Stimulated activated CD8-positive, alpha-beta memory T cell treated with anti-CD3 and anti-CD28 coated beads, Interleukin-7, amount 100 ng/mL, for 1 hour (primary cell): ENCODE measurements around the gene EGLN3.

Source experiments
- DNase-seq, 2 donors: peaks; one replicate each; pipeline ENCODE4 v3.0.0-alpha.2; 2020; ENCODE audit warnings: low read depth in 2 of 2

Gene EGLN3

DNA sequence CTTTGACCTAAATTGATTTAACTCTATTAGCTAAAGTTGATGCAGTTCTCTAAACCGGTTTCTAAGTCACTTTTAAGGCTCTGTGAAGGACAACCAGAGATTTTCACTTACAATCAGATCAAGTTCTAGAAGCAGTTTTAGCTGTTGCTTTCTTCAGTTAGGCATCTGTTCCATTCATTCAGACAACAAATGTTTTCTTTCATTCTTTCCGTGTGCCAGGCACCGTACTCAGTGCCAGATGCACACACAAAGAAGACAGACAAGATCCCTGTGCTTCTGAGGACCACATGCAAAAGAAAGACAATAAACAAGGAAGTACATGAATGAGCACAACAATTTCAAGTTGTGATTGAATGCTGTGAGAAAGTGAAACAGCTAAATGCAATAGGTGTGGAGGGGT, 11.1 kb upstream of the EGLN3 start:
- no peak for DNase-seq

DNA sequence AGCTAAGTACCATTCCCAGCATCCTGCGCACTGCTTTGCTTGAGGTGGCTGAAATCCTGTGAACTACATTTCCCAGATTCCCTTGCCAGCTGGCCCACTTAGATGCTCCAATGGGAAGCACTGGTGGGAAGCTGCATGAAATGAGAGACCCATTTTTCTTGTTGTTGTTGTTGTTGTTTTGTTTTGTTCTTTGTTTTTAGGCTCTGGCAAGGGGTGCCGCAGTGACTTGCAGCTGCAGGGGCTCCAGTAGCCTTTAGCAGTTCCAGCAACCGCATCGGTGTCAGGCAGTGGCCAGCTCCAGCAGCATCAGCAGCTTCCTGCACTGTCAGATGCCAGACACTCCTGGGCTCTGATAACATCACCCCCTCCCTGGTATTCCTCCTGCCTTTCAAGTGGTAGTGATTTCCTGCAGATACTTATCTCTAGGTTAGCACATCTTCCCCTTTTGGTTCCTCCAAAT, 8.8 kb upstream of the EGLN3 start:
- no peak for DNase-seq

DNA sequence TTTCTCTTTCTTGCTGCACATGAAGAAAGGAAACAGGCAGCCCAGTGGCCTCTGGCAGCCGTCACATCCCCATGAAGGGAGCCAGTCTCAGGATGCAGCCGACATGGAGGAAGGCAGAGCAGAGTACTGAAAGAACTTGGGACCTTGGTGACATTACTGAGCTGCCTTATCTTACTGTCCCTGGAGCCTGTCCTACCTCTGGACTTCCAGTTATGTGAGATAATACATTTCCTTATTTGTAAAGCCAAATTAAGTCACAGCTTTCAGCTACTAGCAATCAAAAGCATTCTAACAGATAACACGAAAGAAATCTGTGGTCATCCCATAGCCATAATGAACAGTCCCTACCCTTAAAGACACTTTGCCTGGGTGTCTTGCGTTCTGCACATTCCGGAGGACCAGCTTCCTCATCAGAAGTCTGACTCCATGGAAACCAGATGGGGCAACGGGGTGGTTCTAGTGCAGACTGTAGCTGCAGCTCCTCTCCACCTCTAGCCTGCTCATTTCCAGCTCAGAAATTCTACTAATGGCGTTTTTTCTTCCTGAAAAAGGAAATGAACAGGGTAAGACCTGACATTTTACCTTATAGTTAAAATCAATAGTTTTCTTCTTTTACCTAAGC, 7.8 kb upstream of the EGLN3 start:
- DNase-seq = no peak

DNA sequence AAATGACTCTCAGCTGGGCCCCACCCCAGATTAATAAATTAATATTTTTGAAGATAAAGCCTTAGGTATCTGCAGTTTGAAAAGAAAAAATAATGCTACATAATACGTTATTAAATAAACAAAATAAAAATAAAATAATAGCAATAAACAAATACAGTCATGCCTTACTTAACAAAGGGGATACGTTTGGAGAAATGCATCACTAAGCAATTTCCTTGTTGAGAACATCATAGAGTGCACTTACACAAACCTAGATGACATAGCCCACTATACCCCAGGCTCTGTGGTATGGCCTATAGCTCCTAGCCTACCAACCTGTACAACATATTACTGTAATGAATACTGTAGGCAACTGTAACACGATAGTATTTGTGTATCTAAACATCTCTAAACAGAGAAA, 7.1 kb upstream of the EGLN3 start:
- no peak for DNase-seq

DNA sequence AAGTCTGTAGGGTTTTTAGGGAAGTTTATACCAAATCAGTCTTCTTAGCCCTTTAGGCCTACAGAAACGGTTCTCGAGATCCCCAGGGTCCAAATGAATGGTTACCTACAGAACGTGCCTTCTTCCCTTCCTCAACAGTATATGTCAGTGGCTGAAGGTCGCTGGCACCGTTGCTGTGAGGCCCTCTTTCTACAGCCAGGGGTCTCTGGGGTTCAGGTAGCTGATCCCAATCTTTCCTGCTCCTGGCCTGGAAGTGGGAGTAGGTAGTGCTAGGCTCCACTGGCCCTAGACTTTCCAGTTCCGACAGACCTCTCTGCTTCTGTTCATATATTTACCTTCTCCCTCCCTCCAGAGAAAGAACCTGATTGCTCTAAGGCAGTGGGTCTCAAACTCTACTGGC, 6.4 kb upstream of the EGLN3 start:
- DNase-seq = no peak

DNA sequence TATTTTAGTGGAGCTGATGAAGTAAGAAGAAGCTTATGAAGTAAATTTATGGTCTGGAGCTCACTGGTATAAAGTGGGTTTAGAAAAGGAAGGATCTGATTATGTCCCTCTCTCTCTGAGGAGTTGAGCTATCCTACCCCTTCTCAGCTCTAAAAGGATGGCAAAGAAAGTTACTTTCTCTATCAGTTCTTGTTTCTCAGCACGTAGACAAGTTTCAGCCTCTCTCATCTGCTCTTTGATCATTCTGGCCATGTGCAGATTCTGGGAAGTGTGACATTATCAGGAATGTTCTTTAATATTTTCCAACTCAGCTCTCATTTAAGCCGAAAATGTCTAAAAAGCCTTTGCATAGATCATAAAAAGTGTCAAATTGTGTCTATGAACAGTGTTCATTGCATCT, 5.8 kb upstream of the EGLN3 start:
- no peak for DNase-seq

DNA sequence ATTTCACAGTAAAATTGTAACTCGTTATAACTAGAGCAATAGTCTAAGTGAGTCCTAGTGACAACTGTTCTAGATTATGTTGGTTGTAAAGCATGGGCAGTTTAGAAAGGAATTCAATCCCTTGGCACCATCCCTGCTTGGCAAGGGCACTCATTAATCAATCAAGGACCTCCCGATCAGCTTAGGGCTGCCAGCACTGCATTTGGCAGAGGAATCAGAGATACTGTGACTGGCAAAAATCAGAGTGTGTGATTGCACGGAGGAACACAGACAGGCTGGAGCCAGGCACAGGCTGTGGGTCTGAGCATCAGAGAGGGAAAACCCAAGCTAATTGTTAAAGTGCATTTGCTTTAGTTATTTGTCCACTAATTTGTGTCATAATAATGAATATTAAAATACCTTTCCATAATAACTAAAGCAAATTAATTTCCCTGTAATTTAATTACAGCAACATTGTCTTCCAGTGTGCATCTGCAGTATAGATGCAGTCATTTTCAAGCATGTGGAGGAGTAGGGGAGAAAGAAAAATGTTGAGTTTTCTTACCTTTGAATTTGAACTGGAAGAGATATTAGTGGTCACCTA, 3.2 kb upstream of the EGLN3 start:
- DNase-seq = no peak

DNA sequence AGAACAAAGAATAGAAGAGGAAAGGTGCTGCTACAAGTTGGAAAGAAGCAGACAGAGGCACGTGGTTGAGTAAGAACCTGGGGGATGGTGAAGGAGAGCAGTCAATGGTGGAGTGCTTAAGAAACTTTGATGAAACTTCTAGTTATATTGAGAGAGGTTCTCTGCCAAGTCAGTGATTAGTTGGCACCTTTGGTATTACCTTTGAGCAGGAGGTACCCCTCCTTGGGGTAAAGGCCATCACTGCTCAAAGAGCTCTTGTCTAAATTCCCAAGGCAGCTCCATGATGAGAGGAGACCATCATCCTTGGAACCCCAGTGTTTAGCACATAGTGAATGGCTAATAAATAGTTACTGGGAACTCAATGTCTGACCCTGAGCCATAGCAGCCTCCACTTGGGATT, 1.7 kb upstream of the EGLN3 start:
- no peak for DNase-seq

DNA sequence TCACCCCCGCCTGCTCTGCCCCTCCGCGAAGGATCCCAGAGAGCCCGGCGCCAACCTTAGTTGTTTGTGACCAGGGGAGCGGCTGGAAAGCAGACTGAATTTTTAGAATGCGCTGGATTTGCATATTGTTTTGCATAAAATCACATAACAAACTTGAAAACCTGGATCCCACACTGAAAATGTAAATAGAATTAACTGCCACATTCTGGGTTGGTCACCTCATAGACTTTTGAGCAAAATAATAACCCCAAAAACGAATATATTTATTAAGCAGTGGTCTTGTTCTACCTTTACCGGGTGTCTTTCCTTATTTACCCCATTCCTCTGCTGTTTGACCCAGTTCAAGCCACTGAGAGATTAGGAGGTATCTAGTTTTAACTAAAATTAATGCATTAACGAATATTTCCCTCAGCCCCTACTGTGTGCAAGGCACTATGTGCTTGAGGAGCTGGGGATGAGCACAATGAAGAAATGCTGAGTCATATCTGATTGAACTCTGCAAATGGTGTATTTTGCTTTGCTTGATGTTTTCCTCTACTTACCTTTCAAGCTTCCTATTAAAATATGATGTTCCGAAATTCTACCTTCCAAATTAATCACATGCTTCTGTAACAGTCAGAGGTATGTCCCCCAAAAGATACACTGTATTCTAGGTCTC, 438 bp upstream of the EGLN3 start:
- no peak for DNase-seq

DNA sequence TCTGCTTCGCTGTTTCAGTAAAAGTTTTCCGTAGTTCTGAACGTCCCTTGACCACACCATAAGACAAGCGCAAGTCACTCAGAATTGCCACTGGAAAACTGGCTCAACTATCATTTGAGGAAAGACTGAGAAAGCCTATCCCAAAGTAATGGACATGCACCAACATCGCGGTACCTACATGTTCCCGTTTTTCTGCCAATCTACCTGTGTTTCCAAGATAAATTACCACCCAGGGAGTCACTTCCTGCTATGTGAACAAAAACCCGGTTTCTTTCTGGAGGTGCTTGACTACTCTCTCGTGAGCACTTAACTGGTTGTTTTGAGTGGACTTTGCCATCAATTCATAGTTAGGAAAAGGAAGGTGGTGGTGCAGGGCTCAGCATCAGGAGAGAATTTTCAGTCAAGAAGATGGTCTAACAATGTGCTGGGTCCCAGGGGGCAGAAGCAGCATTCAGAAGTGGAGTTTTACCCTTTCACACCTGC, 1.4 kb downstream of the EGLN3 start:
- DNase-seq = no peak

DNA sequence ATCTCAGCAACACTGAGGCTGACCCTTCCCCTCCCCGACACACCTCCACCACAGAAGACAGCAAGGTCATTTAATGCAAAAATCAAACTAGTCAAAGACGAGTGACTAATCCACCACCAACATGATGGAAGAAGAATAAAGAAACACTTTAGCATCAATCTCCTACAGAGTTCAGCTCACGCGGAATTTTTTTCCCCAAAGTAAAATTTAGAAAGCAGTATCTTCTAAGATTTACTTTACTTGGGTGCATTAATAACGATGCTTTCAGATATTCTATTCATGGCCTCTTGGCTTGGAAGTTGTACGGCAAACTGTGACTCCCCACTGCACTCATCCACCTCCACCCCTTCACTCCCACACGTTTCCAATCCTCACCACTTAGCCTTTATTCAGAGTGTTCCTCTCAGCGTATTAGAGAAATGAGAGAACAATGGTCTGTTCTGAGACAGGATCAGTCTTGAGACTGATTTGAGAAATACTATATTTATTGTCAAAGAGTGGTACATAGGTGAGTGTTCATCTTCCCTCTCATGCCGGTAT, 1.9 kb downstream of the EGLN3 start:
- no peak for DNase-seq

DNA sequence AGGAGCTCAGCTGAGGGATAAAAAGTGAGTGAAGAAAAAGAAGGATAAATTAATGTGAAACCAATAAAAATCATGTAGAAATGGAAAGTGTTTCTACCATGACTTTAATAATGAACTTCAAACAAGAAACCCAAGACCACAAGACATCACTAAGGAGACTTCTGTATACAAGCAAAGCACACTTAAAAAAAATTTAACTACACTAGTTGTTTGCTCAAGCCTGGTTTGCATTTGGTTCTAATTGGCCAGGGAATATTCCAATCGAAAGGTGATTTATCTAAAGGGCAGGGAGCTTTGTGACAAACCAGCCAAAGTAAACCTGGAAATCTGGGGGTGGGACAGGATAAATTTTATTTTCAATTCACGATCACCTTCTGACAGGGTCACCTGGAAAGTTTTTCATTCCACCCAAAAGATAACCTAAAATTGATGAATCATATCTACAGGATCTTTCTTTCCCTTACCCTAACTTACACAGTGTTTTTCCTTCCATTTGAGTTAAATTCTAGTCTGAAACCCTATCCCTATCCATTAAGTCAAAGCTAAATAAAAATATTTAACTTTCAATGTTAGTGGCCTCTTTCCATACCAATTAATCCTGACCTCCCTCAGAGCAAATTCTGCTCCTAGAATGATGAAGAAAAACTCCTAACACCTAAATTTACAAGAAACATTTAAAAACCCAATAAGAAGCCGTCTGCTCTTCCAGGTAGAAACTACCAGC, 2.6 kb downstream of the EGLN3 start:
- no peak for DNase-seq

DNA sequence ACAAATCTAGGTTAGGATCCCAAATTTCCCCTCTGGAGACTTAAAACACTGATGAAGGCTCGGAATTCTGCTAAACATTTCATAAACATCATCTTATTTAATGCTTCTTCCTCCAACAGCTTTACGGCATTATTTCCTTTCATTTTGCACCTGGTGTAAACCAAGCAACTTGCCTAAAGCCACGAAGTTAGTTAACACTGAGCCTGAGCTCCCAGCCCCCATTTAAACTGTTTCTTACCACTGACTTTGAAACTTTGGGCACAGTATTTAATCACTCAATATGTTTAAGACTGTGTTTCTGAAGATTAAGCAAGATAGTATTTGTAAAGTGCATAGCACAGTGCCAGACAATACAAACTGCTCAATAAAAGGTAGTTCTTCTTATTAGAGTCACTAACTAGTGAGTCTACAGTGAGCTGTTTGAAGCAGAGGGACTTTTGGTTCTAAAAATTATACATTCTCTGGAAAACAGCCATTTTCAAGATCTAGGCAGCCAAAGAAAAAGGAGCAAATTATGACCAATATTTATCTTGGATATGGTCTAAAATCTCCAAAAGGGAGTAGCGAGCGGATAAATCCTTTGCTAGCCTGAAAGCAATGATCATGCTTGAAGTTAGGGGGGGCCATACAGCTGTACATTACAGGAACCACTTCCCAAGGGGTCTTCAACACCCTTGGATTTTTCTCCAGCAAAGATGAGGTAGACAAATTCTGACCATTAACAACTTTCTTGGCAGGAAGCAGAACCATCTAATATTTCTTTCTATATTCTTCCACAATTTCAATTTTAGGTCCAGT, 4.0 kb downstream of the EGLN3 start:
- DNase-seq = no peak

DNA sequence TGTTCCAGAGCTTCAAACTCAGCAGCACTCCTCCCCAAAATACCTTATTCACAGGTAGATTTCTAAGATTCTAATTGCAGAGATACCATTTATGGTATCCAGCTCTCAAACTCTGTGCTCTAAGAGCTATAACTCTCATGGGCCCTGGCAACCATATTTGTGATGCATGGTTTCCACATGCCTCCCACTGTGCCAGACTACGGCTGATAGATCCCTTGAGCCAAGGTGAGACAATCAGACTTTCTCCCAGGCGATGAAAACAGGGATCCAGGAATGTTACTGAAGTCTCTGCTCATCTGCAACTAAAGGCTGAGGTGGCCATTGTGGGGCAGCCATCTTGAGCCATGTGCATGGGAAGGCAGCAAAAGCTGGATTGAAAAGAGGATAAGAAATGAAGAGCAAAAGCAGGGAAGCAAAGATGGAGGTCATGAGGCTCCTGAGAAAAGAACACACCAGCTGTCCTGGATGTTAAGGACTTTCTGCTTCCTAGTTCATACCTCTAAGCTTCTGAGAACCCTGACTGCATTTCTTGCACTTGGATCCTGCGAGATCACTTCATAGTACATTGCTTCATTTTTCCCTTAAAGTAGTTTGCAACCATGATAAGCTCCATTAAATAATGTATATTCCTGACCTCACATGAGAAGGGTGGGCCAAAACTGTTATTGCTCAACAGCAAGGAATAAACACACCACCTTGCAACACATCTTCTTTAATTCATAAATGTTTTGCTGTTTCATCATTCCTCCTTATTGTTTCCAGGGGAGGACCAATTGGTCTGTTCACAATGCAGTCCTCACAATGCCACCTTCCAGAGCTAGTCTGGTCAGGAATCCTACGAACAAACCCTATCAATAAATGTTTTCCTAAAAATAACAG, 5.4 kb downstream of the EGLN3 start:
- no peak for DNase-seq

DNA sequence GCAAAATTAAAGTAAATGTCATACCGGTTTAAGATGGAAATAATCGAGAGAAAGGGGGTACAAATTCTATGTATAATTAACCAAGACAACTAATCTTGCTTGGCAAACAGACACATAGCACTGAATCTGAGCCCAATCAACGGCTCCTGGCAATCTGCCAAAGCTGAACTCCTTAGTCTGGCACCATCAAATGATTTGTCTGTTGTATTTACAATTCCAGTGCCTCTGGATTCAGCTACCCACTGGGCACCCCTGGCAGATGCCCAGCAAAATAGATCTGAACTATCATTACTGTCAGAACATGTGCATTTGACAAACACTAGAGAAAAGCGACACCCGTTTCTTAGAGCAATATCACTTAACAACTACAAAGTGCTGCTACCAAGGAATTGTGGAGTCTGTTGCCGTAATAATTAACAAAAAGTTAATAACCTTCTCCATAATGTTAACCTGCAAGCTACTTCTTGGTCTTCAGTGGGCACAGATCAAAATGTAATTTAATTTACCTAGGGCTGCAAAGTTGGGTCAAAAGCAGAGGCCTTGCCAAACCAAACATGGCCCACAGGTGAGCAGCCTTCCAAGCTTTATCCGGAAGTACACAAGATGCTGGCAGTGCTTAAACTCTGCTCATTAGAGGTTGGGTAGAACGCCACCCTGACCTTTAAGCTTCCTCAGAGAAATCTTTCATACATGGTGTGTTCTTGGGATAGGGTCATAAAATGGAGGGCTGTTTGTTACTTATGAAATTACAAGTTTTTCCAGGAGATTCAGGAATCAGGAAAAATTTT, 7.6 kb downstream of the EGLN3 start:
- DNase-seq = no peak

DNA sequence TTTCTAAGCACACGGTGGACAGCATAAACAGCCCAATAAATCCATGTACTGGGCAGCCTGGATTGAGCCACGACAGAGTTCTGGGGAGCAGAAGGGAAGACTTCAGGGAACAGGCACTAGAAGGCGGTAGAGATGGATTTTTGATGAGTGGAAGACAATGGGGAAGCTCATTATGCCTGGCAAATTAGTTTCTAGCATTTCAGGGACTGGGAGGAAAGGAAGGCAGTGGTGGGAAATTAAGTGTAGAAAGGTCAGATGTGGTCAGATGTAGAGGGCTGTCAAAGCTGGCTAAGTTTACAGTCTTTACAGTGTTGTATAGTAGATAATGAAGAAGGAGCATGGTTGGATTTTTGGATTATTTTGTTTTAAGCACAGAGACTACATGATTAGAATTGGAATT, 9.2 kb downstream of the EGLN3 start:
- DNase-seq = no peak

DNA sequence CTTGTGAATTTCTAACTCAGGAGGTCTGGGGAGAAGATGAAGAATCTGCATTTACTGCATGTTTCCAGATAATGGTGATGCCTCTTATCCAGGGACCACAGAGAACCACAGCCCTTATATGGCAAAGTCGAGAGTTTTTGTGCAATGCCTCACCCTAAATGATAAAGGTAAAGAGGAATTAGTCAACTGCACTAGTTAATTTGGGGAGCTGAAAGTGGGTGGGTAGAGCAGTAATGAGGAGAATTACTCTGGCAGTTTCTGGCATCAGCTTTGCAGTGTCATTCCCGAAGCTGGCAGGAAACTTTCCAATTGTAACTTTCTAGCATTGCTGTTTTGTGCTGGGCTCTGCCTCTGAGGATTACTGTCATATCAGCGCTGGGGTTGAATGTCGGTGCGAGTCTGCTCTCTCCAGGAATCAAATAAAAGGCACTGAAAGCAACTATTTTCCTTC, 10.3 kb downstream of the EGLN3 start:
- no peak for DNase-seq

DNA sequence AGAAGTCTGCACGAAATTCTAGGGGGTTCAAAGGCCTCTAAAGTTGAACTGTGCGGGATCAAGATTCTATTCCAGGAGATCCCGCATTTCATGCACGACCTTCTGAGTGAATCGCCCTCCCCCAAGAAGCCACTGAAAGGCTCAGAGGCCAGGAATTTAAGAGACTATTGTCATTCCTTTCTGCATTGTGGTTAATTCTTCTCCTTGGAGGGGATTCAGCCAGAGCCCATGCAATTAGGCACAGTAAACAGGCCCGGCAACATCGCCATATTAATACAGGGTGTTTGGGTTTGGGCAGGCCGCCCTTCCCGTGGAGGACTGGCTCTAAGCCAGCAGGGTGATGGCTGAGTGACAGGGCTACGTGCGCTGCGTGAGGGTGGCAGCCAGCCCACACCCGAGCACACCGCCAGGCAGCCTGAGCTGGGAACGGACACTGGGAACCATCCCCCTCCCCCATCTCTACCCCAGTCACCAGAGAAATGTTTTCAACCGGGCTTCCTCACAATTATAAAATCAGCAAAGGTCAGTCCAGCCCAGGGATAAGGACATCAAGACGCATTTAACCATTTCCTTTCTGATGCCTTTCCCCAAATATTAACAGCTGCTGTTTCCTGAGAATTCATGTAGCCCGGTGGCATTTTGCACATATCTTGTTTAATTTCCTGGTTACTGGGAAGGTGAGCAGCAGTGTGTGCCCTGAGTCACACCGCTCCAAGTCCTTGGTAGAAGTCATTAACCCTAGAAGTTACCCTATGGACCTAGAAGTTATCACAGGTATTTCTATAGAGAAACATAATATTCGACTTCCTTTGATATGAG, 12.5 kb downstream of the EGLN3 start:
- no peak for DNase-seq

DNA sequence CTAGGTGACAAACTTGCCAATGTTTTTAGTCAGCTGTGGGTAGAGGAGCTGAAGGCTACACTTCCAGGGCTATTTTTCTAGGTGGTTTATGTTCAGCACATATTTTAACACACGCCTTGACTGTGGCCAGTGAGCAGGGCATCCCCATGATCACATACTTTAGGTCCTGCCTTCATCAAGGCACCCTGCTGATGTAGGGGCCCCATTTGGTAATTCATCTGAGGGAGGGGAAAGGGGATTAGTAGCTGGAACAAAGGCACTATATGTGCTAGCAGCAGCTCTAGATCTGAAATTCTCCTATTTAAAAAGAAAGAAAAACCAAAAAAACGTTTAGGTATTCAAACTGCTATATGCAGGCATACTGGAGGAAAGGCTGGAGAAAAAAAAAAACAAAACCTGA, 14.5 kb downstream of the EGLN3 start:
- no peak for DNase-seq
